ENCODE results near the gene COL6A3. TPM values are rescaled to one million over a fixed set of nuclear protein-coding genes. Genes with fewer than 3 reads are reported as not detected.

The COL6A3 gene
- polyA plus RNA-seq, 1 donor (not counting 4 experiments of a cell fraction or from before 2014, with no cell fraction given) = not detected

DNA sequence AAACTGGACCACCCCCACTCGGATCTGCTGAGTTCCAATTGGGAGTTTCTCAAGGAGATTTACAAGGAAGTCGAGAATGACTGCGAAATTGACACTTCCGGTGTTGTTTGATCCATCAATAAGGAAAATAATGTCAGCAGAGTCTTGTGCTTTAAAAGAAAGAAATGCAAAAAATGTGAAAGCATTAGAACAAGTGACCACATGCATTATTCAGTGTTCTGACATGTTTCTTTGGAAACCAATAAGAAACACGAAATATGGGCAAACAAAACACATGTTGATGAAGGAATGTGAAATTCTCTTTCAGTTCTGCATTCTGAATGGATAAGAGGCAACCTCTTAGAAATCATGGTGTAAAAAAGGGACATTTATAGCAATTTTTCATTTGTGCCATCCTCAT is 25.9 kb downstream of the COL6A3 start:
- H2AFZ ChIP-seq (ENCODE audit: control insufficient read depth, low read length) = no peak overlapping the region
- no peaks in the 10 kb centered on the region for H3K9me3 ChIP-seq (ENCODE audit: control insufficient read depth, low read depth, low read length)
- H3K27me3 ChIP-seq (ENCODE audit: control insufficient read depth, extremely low read depth, insufficient read depth, low read length) = peaks cover 11% of the 10 kb centered on the region
- no peaks in the 10 kb centered on the region for H3K79me2 ChIP-seq (ENCODE audit: control insufficient read depth, insufficient read depth, low read length)
- FAIRE-seq = no peak
- H3K4me2 ChIP-seq (ENCODE audit: control insufficient read depth, extremely low read depth, insufficient read depth, low read depth, low read length) = no peak overlapping the region
- H4K20me1 ChIP-seq (ENCODE audit: control insufficient read depth, extremely low read depth, insufficient read depth, low read length) = no peaks in the 10 kb centered on the region
- TF ChIP-seq, protein P1, sequence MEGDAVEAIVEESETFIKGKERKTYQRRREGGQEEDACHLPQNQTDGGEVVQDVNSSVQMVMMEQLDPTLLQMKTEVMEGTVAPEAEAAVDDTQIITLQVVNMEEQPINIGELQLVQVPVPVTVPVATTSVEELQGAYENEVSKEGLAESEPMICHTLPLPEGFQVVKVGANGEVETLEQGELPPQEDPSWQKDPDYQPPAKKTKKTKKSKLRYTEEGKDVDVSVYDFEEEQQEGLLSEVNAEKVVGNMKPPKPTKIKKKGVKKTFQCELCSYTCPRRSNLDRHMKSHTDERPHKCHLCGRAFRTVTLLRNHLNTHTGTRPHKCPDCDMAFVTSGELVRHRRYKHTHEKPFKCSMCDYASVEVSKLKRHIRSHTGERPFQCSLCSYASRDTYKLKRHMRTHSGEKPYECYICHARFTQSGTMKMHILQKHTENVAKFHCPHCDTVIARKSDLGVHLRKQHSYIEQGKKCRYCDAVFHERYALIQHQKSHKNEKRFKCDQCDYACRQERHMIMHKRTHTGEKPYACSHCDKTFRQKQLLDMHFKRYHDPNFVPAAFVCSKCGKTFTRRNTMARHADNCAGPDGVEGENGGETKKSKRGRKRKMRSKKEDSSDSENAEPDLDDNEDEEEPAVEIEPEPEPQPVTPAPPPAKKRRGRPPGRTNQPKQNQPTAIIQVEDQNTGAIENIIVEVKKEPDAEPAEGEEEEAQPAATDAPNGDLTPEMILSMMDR (optimal IDR thresholded peaks at IDR 0.05 in 1 of 3, IDR thresholded peaks at IDR 0.05 in 1 of 3, conservative IDR thresholded peaks at IDR 0.05 in 1 of 3; ENCODE audit: extremely low read depth in 1 of 3, insufficient read depth in 2 of 3, low read length in 3 of 3) = no peak
- no peak for TF ChIP-seq EZH2 (IDR thresholded peaks at IDR 0.05; ENCODE audit: low read length)
- no peaks in the 10 kb centered on the region for H3K4me1 ChIP-seq (ENCODE audit: control insufficient read depth, extremely low read depth, insufficient read depth, low read length)
- H3K9ac ChIP-seq (ENCODE audit: control insufficient read depth, extremely low read depth, insufficient read depth, low read length) = no peak overlapping the region
- dilution Hi-C loops (cut with MboI; ENCODE audit: extremely low pct_ligation_motif_present, low sequenced_read_pairs) = no loop called here
- no peak for DNase-seq (ENCODE audit: low read depth, low spot score)
- H3K4me3 ChIP-seq (ENCODE audit: control insufficient read depth in 2 of 3, extremely low read depth in 1 of 3, insufficient read depth in 2 of 3, low read depth in 1 of 3, low read length in 3 of 3) = no peak overlapping the region
- no peaks in the 10 kb centered on the region for H3K9me1 ChIP-seq (ENCODE audit: control insufficient read depth, extremely low read depth, insufficient read depth, low read length)
- H3K27ac ChIP-seq (ENCODE audit: control insufficient read depth, insufficient read depth, low read length) = no peak overlapping the region
- H3K36me3 ChIP-seq (ENCODE audit: control insufficient read depth in 2 of 2, extremely low read depth in 1 of 2, insufficient read depth in 2 of 2, low read length in 2 of 2) = no peaks in the 10 kb centered on the region

DNA sequence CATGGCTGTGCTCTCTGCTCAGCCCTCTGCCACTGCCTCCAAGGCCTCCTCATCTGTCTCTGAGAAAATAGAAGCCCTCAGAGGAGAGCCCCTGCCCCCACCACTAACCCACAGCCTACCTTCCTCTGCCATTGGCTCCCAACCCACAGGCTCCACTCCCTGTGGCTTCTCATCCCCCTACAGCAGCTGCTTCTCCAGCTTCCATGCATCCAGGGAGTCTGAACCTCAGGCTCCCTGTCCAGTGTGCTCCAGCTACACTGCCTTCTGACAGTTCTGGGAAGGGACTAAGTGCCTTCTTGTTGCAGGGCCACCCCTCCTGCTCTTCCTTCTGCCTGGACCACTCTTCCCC is 29.3 kb downstream of the COL6A3 start:
- DNase-seq (ENCODE audit: low read depth, low spot score) (no peak), FAIRE-seq (no peak)
- dilution Hi-C loops (cut with MboI; ENCODE audit: extremely low pct_ligation_motif_present, low sequenced_read_pairs) = no loop called here
- Histone ChIP-seq H3K27ac (ENCODE audit: control insufficient read depth, insufficient read depth, low read length) (no peak overlapping the region), H3K4me2 (ENCODE audit: control insufficient read depth, extremely low read depth, insufficient read depth, low read depth, low read length) (no peak overlapping the region), H3K79me2 (ENCODE audit: control insufficient read depth, insufficient read depth, low read length) (no peaks in the 10 kb centered on the region), H2AFZ (ENCODE audit: control insufficient read depth, low read length) (no peak overlapping the region), H3K4me3 (ENCODE audit: control insufficient read depth in 2 of 3, extremely low read depth in 1 of 3, insufficient read depth in 2 of 3, low read depth in 1 of 3, low read length in 3 of 3) (no peak overlapping the region), H3K9me3 (ENCODE audit: control insufficient read depth, low read depth, low read length) (no peaks in the 10 kb centered on the region), H4K20me1 (ENCODE audit: control insufficient read depth, extremely low read depth, insufficient read depth, low read length) (no peaks in the 10 kb centered on the region), H3K27me3 (ENCODE audit: control insufficient read depth, extremely low read depth, insufficient read depth, low read length) (peaks cover 17% of the 10 kb centered on the region), H3K4me1 (ENCODE audit: control insufficient read depth, extremely low read depth, insufficient read depth, low read length) (no peaks in the 10 kb centered on the region), H3K36me3 (ENCODE audit: control insufficient read depth in 2 of 2, extremely low read depth in 1 of 2, insufficient read depth in 2 of 2, low read length in 2 of 2) (no peaks in the 10 kb centered on the region), H3K9ac (ENCODE audit: control insufficient read depth, extremely low read depth, insufficient read depth, low read length) (no peak overlapping the region), H3K9me1 (ENCODE audit: control insufficient read depth, extremely low read depth, insufficient read depth, low read length) (no peaks in the 10 kb centered on the region)
- TF ChIP-seq, protein P1 (optimal IDR thresholded peaks at IDR 0.05 in 1 of 3, IDR thresholded peaks at IDR 0.05 in 1 of 3, conservative IDR thresholded peaks at IDR 0.05 in 1 of 3; ENCODE audit: extremely low read depth in 1 of 3, insufficient read depth in 2 of 3, low read length in 3 of 3) = no peak
- no peak for TF ChIP-seq EZH2 (IDR thresholded peaks at IDR 0.05; ENCODE audit: low read length)
